ENCODE results near the gene MGLL.
"Not testable (repeated sequence)": the region's sequence is repeated elsewhere in the genome, so short reads cannot be mapped to it uniquely, and the experiment has no call there.

MGLL gene

DNA sequence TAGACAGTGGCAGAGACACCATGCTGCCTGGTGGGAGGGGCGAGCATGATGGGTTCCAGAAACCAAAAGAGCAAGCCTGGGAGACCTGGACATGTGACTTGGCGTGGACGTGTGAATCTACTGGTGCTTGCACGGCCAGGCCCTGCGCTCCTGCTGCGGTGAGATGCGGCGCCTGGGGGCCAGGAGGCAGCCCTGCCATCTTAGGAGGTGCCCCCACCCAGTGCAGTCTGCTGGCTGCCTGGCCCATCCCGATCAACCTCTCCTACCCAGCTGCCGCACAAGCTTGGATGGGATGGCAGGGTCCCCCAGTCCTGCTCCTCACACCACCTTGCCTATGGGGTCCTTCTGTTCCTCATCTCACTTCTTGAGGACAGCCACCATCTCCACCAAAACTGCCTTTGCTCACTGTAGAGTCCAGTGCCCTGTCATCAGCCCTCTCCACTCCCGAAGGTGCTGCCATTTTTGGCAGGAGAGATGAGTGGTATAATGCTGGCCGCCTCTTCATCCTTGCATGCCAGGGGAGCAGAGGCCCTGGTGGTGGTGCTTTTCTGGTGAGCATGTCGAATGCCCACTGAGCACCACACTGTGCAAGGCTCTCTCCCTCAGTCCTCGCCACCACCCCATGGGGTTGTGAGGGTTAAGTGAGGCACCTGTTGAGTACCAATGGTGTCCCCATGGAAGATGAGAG, 152.6 kb downstream of the MGLL start:
- DNase-seq = no peak

DNA sequence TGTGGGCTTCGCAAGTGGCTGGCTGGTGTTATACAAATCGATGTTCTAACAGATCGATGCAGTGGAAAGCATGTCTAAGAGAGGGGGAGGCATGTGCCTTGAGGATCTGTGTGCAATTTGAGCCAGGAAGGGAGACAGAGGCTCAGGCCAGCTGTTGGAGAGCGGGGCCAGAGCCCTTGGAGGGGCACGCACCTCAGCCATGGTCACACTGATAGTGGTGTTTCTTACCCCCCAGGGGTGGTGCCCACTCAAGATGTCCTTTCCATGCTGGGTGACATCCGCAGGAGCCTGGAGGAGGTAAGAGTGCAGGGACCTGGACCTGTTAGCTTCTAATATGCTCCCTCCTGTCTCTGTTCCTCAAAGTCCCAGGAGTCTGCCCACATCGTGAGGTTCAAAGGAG, 153.4 kb downstream of the MGLL start:
- no peak for DNase-seq

DNA sequence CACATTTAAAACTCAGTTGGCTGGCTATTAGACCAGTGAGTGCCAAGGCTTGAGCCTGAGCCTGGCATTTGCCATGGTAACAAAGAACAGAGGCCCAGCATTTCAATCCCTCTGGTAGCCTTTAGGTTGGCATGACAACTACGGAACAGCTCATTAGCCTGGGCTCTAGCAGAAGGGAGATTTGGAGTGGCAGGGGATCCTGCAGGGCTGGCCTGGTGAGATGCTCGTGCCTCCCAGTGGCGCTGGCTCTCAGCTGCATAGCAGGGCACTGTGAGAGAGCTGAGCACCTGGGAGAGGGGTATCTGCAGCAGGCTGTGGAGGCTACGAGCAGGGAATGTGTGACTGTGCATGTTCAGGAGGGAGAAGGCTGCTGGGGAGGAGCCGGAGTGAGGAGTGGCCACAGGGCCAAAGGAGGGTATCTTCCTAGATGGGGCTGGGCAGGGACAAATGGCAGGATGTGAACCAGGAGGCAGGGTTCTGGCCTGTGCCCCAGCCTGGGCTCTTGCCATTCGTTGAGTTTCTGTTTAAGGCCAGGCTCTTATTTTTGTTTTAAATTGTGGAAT, 155.1 kb downstream of the MGLL start:
- peak; percentile 51 for DNase-seq

DNA sequence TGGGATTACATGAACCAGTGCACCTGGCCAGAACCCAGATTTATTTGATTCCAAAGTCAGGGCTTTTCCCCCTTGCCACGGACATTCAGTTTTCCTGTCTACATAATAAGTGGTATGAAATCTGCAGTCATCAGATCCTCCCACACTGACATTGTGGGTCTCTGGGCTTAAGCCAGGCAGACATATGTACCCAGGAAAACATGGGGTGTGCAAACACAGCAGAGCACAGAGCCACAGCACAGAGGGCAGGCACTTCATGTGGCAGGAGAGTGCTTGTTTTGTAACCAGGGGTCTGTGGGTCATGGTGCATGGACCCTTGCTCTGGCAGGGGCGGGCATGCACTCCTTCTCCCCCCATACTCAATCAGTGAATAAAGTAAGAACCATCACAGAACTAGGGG, 155.6 kb downstream of the MGLL start:
- no peak for DNase-seq

DNA sequence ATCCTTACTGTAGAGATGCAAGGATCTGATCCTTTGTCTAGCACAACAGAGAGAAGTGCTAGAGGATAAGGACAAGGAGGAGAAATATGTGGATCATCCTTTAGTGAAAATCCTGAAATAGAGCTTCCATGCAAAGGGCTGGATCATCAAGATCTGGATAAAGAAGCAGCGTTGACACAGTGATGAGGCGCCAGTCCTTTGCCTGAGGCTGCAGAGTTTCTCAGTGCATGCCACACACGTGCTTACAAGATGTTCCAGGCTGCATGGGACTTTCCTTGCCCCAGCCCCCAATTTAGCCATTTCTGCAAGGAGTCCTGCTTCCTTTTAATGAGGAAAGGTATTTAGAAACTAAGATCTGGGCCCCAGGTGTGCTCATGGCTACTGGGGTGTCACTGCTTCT, 156.7 kb downstream of the MGLL start:
- DNase-seq = no peak

DNA sequence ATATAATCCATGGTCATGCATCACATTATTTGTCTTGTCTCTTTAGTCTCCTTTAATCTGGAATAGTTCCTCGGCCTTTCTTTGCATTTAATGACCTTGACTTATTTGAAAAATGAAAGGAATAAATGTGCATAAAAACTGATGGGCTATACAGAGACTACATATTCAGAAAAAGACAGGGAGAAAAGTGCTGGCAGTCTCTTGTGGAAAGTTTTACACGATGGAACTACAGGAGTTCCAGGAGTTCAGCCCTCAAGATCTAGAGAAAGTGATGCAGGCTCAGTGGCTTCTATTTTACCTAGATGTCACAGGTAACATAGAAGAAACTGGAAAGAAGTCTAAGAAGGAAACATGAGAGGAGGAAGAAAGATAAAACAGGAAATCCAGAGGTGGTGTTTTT, 157.2 kb downstream of the MGLL start:
- DNase-seq = no peak

DNA sequence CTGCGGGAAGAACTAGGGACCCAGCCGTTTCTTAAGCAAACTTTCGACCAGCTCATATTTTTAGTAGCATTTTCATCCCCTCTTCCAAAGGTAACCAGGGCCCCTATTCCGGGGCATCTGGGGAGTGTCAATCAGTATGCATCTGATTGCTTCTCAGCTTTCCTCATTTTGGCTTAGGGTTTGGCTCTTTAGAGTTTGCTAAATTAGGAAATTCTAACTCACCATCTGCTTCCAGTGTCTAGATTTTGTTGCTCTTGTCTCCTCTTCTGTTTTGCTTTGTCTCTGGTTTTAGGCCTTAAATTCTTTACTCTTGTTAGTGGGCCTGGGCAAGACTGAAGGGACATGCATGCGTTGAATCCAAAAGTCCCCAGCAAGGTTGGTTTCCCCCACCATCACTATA, 159.2 kb downstream of the MGLL start:
- DNase-seq = no peak

DNA sequence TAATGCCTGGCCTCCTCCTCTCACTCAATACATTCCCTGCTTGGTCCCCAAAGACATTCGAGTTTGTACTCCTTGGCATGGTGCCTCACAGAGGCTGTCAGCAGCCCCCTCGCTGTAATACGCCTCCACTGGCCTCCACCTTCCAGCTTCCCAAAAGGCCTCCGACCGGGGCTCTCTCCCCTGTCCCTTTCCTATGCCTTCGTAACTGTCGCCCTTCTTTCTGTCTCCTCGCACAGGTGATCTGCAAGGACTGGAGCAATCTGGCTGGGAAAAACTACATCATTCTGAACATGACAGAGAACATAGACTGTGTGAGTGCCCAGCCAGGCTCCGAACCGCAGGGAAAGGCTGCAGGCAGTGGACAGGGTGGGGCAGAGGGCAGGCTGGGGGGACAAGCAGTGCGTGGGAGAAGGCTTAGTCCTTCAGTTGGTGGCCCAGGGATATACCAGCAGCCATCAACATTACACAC, 160.3 kb downstream of the MGLL start:
- DNase-seq = no peak

DNA sequence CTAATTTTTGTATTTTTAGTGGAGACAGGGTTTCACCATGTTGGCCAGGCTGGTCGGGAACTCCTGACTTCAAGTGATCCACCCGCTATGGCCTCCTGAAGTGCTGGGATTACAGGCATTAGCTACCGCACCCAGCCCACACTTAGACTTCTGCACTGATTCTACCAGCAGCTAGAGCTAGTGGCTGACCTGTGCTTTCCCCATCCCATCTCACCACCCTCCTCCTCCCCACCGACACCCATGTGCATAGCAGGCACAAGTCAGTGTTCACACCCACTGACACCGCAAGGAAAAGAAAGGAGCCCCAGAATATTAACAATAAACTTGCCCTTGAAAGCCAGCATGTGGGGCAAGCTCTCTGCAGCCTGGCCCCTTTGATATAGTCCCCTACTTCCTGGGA, 160.7 kb downstream of the MGLL start:
- no peak for DNase-seq

DNA sequence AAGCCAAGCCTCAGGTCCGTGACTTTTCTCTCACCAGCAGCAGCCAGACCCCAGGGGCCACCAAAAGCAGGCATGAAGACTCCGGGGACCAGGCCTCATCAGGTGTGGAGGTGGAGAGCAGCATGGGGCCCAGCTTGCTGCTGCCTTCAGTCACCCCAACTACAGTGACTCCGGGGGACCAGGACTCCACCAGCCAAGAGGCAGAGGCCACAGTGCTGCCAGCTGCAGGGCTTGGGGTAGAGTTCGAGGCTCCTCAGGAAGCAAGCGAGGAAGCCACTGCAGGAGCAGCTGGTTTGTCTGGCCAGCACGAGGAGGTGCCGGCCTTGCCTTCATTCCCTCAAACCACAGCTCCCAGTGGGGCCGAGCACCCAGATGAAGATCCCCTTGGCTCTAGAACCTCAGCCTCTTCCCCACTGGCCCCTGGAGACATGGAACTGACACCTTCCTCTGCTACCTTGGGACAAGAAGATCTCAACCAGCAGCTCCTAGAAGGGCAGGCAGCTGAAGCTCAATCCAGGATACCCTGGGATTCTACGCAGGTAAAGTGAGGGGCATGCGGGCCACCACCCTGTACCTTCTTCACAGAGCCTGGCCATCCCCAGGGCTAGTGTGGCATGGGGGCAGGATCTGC, 161.6 kb downstream of the MGLL start:
- no peak for DNase-seq

DNA sequence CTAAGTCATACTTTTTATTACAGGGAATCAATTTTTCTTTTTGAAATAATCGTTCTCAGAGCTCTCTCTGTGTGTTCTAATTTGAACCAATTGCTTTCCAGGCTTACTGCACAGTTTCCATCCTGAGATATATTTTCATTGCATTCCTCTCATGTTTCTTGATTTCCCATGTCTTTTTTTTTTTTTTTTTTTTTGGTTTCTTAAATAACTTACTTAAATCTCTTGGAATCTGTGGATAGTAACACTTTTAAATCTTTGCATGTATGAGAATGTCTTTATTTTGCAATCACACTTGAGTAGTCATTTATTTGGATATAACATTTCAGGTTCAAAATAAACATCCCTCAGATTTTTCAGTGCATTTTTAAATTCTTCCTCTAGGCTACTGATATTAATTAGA, 164.1 kb downstream of the MGLL start:
- DNase-seq = no peak

DNA sequence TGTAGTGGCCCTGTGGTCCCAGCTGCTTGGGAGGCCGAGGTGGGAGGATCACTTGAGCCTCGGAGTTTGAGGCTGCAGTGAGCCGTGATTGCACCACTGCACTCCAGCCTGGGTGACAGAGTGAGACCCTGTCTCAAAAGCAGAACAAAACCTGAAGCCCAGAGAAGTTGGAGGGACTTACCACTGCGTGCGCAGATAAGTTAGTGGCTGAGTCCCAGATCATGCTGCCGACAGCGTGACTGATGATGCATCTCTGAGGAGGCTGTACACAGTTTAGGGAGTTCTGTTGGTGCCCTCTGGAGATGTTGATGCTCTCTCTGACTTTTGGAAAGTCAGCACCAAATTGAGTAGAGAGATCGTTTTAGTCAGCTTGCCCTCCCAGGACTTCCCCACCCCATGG, 165.4 kb downstream of the MGLL start:
- no peak for DNase-seq

DNA sequence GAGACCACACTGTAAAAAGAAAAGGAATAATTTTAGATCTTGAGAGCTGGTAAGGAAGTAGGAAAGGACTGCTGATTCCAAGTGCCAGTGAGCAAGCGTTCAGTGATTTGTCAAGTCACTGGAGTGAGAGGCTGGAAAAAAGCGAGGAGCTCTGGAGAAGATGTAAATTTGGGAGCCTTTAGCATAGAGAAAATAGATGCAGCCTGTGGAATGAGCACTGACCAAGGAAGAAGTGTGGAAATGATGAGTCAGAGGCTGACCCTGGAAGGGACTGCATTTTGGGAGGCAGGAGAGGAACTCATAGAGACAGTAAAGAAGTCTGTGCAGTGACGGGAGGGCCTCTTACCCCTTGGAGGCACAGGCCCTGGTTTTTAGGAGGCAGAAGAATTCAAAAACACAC, 166.7 kb downstream of the MGLL start:
- no peak for DNase-seq

DNA sequence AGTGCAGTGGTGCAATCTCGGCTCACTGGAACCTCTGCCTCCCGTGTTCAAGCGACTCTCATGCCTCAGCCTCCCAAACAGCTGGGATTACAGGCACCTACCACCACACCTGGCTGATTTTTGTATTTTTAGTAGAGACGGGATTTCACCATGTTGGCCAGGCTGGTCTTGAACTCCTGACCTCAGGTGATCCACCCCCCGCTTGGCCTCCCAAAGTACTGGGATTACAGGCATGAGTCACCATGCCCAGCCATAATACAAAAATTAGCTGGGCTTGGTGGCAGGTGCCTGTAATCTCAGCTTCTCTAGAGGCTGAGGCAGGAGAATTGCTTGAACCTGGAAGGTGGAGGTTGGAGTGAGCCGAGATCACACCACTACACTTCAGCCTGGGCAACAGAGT, 167.3 kb downstream of the MGLL start:
- not testable (repeated sequence) for DNase-seq

DNA sequence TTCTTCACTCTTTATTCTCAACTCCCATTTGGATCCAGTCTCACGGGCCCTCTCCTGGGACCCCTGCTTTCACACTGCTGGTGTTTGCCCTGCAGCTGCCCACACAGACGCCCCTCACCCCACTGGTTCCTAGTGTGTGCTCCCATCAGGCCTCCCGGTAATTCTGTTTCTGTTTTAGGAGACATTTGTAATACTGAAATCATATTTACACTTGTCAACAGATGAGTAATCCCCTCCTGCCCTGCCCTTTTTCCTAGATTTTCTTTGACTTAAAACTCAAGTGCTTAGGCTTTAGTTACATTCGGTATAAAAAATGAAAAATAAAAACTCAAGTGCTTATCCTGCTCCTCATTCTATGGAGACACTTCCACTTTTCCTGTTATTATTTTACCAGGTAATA, 167.9 kb downstream of the MGLL start:
- DNase-seq = no peak

DNA sequence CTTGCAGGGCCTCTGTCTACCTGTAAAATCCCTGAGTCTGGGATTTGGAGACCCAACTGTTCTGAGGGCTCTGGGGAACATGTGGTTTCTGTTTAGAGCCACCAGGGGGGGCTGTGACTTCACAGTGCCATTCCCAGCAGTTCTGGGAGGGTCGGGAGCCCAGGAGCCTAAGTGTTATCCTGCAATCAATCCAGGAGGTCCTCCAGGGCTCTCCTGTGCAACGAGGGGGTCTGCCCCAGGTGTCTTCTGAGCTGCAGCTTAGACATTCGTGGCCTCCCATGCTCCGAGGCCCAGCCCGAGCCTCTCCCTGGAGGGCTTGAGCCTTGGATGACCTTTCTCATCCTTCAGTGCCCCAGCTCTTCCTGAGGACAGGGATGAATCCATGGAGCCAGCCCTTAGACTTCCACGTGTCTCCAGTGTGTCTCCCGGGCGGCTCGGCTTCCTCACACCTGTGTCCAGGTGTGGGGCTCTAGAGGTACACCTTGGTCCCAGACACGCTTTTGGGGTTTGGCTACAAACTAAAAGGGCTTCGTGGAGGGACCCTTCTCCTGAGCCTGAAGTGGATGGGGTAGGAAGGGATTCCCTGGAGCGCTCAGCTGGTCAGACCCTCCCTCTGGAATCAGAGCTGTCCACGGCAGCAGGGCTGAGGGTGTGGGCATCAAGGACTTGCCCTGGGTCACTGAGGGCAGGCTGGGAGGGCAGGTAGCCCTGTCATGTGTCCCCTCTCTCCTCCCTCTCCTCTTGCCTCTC, 169.9 kb downstream of the MGLL start:
- DNase-seq = peak; percentile 37

DNA sequence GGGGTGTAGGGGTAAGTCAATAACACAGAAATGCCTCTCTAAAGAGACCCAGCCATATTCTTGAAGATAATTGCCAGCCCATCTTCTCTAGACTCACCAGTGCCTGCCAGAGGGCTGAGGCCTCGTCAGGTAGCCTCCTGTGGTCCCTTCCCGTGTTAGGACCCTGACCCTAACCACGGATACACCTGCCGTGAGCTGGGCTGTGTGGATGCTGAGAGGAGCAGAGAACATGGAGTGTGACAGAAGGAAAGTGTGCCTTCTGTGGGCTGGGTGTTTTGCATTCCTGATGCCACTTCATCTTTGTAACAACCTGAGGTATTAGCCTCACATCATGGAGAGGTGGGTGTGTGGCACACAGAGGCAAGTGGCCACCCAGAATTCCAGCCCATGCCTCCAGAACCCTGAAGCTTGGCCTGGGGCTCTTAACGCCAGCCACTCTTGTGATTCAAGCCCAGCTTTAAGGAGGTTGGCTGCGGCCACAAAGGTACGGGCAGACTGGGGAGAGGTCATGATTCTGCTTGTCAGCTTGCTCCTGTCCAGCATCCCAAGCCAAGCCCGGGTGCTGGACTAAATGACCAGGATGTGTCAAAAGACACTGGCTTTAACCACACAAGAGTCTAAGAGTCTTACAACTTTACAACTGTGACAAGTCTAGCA, 170.7 kb downstream of the MGLL start:
- DNase-seq = no peak

DNA sequence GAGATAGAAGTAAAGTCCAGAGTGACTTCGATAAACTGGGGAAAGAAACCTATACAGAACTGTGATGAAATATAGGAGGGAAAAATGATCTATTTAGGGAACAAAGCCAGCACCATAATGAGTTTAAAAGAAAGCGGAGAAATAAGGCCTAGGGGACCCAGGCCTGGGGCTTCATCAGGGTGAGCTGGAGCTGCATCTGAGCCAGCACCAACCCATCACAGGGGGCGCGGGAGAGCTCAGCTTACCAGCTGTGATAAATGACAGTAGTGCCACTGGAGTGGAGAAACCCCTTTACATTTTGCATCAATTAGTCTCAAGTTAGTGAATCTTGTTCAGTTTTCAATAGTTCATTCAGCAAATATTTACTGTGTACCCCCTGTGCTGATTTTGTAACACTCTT, 172.1 kb downstream of the MGLL start:
- DNase-seq = no peak

DNA sequence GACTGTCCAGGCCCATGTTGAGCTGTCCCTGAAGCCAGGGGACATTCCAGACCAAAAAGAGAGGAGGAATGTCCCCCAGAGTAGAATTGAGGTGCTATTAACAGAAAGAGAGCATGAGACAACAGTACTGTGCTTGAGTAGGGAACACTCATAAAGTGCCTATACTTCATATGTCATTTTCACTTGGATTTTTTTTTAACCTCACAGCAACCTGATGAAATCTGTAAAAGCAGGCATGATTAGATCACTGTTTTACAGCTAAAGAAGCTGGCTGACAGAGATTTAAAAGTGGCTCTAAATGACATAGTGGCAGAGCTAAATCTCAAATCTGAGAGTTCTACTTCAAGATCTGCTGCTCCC, 174.5 kb downstream of the MGLL start:
- DNase-seq = no peak

DNA sequence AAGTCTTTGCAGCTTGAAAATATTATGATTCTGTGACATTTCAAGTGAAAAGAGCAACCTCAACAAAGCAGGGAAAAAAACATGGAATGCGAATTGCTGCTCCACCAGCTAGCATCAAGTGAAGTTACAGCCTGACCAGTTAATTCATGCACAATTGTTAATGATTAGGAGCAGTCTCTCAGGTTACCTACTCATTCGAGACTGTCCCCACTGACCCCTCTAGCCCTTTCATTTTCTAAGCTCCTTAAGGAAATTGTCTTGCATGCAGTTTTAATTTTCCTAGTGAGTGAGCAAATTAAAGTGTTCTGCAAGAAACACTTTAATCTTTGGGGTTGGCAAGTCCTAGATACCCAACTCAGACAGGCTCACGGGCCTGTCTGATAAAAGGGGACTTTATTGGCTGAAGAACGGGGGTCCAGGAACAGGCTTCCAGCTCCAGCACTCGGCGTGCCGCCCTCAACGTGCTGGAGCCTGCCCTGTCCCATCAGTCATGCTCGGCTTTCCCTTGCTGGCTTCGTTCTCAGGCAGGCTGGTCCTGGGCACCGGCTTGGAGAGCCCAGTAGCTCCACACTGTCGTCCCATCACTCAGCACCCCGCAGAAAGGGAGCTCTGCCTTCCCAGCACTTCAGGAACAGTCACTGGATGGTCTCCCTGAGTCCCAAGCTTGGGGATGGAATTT, 175.0 kb downstream of the MGLL start:
- no peak for DNase-seq

DNA sequence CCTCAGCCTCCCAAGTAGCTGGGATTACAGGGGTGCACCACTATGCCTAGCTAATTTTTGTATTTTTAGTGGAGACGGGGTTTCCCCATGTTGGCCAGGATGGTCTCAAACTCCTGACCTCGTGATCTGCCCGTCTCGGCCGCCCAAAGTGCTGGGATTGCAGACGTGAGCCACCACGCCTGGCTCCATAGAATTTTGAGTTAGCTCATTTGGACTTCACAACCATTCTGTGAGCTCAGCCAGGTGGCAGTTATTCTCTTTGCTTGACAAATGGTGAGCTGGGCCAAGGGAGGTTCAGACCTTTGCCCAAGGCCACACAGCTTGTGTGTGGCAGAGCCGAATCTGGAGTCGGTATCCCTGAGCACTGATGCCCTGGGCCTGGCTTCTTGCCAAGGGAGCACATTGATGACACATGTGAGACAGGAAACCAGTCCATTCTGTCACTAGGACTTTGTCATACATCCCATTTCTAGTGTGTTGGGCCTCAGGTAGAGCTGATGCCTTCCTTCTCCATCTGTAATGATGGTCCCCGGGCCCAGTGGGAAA, 175.7 kb downstream of the MGLL start:
- DNase-seq = no peak

DNA sequence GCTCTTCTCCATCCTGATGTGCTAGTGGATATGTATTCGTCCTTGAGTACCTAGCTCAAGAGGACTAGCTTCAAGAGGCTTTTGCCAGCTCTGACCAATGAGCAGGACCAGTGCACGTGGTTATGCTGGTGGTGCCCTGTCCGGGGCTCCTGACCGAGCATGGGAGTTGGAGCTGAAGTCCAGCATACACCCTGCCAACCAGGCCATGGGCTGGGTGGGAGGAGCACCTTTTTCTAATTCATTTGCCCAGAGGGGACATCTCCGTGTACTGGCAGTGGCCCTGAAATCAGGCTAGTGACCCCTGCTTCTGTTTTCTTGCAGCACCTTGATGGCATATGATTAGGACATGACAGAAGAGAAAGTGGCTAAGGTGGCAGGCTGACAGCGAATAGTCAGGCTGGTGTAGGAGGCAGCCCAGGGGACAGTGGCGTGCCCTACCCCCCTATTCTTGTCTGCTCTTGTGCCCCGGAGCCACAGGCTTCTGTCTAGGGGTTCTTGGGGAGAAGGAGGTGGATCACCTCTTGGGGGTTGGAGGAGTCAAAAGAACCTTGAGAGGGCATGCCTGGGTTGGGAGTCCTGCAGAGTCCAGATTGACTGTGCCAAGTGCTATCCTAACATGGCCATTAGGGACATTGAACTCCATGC, 176.8 kb downstream of the MGLL start:
- no peak for DNase-seq
